GM12865 (cell line): Measurements from ENCODE around the gene SYAP1.
"Not testable (repeated sequence)": the region's sequence is repeated elsewhere in the genome, so short reads cannot be mapped to it uniquely, and the experiment has no call there.

ENCODE experiments used
- DNase-seq: peaks from one replicate; pipeline ENCODE4 v3.0.0; 2010; ENCODE audit warnings: low read depth
- H3K4me3 ChIP-seq: 2 replicates; pipeline ENCODE4 v1.5.1; 2011; ENCODE audit warnings: mild to moderate bottlenecking, low read depth, low read length, control low read depth
- CTCF ChIP-seq: IDR thresholded peaks from 2 replicates; pipeline ENCODE4 v1.5.1; 2011; ENCODE audit warnings: low read length, control low read depth, low read depth, inconsistent platforms; ENCODE audit not compliant: insufficient read depth; ENCODE audit errors: missing control alignments

Gene SYAP1

GRCh38 chrX:16745659-16746058, 26.2 kb downstream of the SYAP1 start:
- H3K4me3 ChIP-seq: no peak overlapping the region
- TF ChIP-seq CTCF: no peak
- no peak for DNase-seq

GRCh38 chrX:16748425-16748824, 29.0 kb downstream of the SYAP1 start:
- no peak overlapping the region for H3K4me3 ChIP-seq
- no peak for DNase-seq
- no peak for TF ChIP-seq CTCF

GRCh38 chrX:16750136-16750535, 30.7 kb downstream of the SYAP1 start:
- no peak overlapping the region for H3K4me3 ChIP-seq
- DNase-seq: no peak
- TF ChIP-seq CTCF: no peak

GRCh38 chrX:16754019-16754418, 34.6 kb downstream of the SYAP1 start:
- no peak overlapping the region for H3K4me3 ChIP-seq
- DNase-seq: no peak
- TF ChIP-seq CTCF: no peak

GRCh38 chrX:16756724-16757123, 37.3 kb downstream of the SYAP1 start:
- no peak overlapping the region for H3K4me3 ChIP-seq
- TF ChIP-seq CTCF: no peak
- DNase-seq: no peak

- DNase-seq, H3K4me3 ChIP-seq: not testable (repeated sequence)
Observed at GRCh38 chrX:16761500-16761899, 42.1 kb downstream of the SYAP1 start.

GRCh38 chrX:16762579-16762978, 43.2 kb downstream of the SYAP1 start:
- TF ChIP-seq CTCF: no peak
- no peak for DNase-seq
- no peak overlapping the region for H3K4me3 ChIP-seq

GRCh38 chrX:16765594-16765993, 46.2 kb downstream of the SYAP1 start:
- no peak overlapping the region for H3K4me3 ChIP-seq
- no peak for DNase-seq
- no peak for TF ChIP-seq CTCF
